ENCODE measurements around the gene CROCC2.

GRCh38 chr2:241007111-241007510 is 101.0 kb downstream of the CROCC2 start:
- TF ChIP-seq EP300 (IDR thresholded peaks at IDR 0.05; ENCODE audit: borderline replicate concordance in 1 of 2, control insufficient read depth in 1 of 2, low read depth in 2 of 2, low read length in 2 of 2) (no peak), SKIL (IDR thresholded peaks at IDR 0.05; ENCODE audit: low read depth, poor library complexity, severe bottlenecking) (no peak), BRCA1 (IDR thresholded peaks at IDR 0.05; ENCODE audit: low read depth, low read length) (no peak), MYC (IDR thresholded peaks at IDR 0.05; ENCODE audit: insufficient read depth, insufficient read length, insufficient replicate concordance, low read length, severe bottlenecking) (no peak), CBX5 (IDR thresholded peaks at IDR 0.05; ENCODE audit: low read depth) (no peak), TARDBP (IDR thresholded peaks at IDR 0.05; ENCODE audit: borderline replicate concordance) (no peak), FOXK2 (IDR thresholded peaks at IDR 0.05) (no peak), YY1 (IDR thresholded peaks at IDR 0.05; ENCODE audit: low read depth, low read length) (no peak), ZBTB40 (IDR thresholded peaks at IDR 0.05; ENCODE audit: borderline replicate concordance) (no peak)
- TF ChIP-seq, protein P1, sequence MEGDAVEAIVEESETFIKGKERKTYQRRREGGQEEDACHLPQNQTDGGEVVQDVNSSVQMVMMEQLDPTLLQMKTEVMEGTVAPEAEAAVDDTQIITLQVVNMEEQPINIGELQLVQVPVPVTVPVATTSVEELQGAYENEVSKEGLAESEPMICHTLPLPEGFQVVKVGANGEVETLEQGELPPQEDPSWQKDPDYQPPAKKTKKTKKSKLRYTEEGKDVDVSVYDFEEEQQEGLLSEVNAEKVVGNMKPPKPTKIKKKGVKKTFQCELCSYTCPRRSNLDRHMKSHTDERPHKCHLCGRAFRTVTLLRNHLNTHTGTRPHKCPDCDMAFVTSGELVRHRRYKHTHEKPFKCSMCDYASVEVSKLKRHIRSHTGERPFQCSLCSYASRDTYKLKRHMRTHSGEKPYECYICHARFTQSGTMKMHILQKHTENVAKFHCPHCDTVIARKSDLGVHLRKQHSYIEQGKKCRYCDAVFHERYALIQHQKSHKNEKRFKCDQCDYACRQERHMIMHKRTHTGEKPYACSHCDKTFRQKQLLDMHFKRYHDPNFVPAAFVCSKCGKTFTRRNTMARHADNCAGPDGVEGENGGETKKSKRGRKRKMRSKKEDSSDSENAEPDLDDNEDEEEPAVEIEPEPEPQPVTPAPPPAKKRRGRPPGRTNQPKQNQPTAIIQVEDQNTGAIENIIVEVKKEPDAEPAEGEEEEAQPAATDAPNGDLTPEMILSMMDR (IDR thresholded peaks at IDR 0.05 in 2 of 3, conservative IDR thresholded peaks at IDR 0.05 in 1 of 3; ENCODE audit: control insufficient read depth in 2 of 3, extremely low read depth in 1 of 3, insufficient read depth in 1 of 3, low read depth in 3 of 3, low read length in 3 of 3): no peak

Data from GM12878 (cell line).